Measurements from ENCODE around the gene PDE7B. TPM values are rescaled to one million over a fixed set of nuclear protein-coding genes. Genes with fewer than 3 reads are reported as not detected.
A peak's percentile ranks its signal among the peaks of the same experiment; 100 is the strongest.

The PDE7B gene
- total RNA-seq, 1 donor from 2014 or later, result 3.9 TPM

GRCh38 chr6:136180704-136181511 is 329.4 kb downstream of the PDE7B start:
- H3K4me1 Mint-ChIP-seq (ENCODE audit: unreplicated experiment), result peaks cover 13% of the 10 kb centered on the region
- no peak for DNase-seq (ENCODE audit: extremely low spot score, unreplicated experiment)
- H3K27ac Mint-ChIP-seq (ENCODE audit: unreplicated experiment), result peak overlapping the region; percentile 12
- H3K36me3 Mint-ChIP-seq (ENCODE audit: unreplicated experiment), result peaks cover 10% of the 10 kb centered on the region
- H3K9me3 Mint-ChIP-seq (ENCODE audit: unreplicated experiment), result no peaks in the 10 kb centered on the region
- no peak overlapping the region for H3K4me3 Mint-ChIP-seq (ENCODE audit: unreplicated experiment)
- H3K27me3 Mint-ChIP-seq (ENCODE audit: unreplicated experiment), result no peaks in the 10 kb centered on the region
- TF ChIP-seq CTCF (IDR thresholded peaks at IDR 0.05), result no peak

GRCh38 chr6:136181512-136181833 is 330.0 kb downstream of the PDE7B start:
- Mint-ChIP-seq H3K36me3 (ENCODE audit: unreplicated experiment) (peaks cover 10% of the 10 kb centered on the region), H3K4me1 (ENCODE audit: unreplicated experiment) (peaks cover 13% of the 10 kb centered on the region), H3K4me3 (ENCODE audit: unreplicated experiment) (no peak overlapping the region), H3K27me3 (ENCODE audit: unreplicated experiment) (no peaks in the 10 kb centered on the region), H3K27ac (ENCODE audit: unreplicated experiment) (peak overlapping the region; percentile 12), H3K9me3 (ENCODE audit: unreplicated experiment) (no peaks in the 10 kb centered on the region)
- no peak for TF ChIP-seq CTCF (IDR thresholded peaks at IDR 0.05)
- DNase-seq (ENCODE audit: extremely low spot score, unreplicated experiment), result no peak

GRCh38 chr6:136181861-136182260 is 330.4 kb downstream of the PDE7B start:
- no peak for DNase-seq (ENCODE audit: extremely low spot score, unreplicated experiment)
- H3K9me3 Mint-ChIP-seq (ENCODE audit: unreplicated experiment), result no peaks in the 10 kb centered on the region
- H3K4me1 Mint-ChIP-seq (ENCODE audit: unreplicated experiment), result peaks cover 13% of the 10 kb centered on the region
- TF ChIP-seq CTCF (IDR thresholded peaks at IDR 0.05), result no peak
- H3K27me3 Mint-ChIP-seq (ENCODE audit: unreplicated experiment), result no peaks in the 10 kb centered on the region
- peak overlapping the region; percentile 12 for H3K27ac Mint-ChIP-seq (ENCODE audit: unreplicated experiment)
- no peak overlapping the region for H3K4me3 Mint-ChIP-seq (ENCODE audit: unreplicated experiment)
- H3K36me3 Mint-ChIP-seq (ENCODE audit: unreplicated experiment), result peaks cover 10% of the 10 kb centered on the region

GRCh38 chr6:136184738-136185137 is 333.2 kb downstream of the PDE7B start:
- H3K27me3 Mint-ChIP-seq (ENCODE audit: unreplicated experiment), result no peaks in the 10 kb centered on the region
- peaks cover 2% of the 10 kb centered on the region for H3K36me3 Mint-ChIP-seq (ENCODE audit: unreplicated experiment)
- no peaks in the 10 kb centered on the region for H3K9me3 Mint-ChIP-seq (ENCODE audit: unreplicated experiment)
- TF ChIP-seq CTCF (IDR thresholded peaks at IDR 0.05), result no peak
- H3K27ac Mint-ChIP-seq (ENCODE audit: unreplicated experiment), result no peak overlapping the region
- H3K4me3 Mint-ChIP-seq (ENCODE audit: unreplicated experiment), result no peak overlapping the region
- no peak for DNase-seq (ENCODE audit: extremely low spot score, unreplicated experiment)
- peaks cover 13% of the 10 kb centered on the region for H3K4me1 Mint-ChIP-seq (ENCODE audit: unreplicated experiment)

- Mint-ChIP-seq H3K36me3 (ENCODE audit: unreplicated experiment) (peaks cover 5% of the 10 kb centered on the region), H3K9me3 (ENCODE audit: unreplicated experiment) (no peaks in the 10 kb centered on the region), H3K4me1 (ENCODE audit: unreplicated experiment) (peaks cover 7% of the 10 kb centered on the region), H3K27ac (ENCODE audit: unreplicated experiment) (no peak overlapping the region), H3K4me3 (ENCODE audit: unreplicated experiment) (no peak overlapping the region), H3K27me3 (ENCODE audit: unreplicated experiment) (no peaks in the 10 kb centered on the region)
- no peak for TF ChIP-seq CTCF (IDR thresholded peaks at IDR 0.05)
- DNase-seq (ENCODE audit: extremely low spot score, unreplicated experiment), result no peak
Measured at GRCh38 chr6:136186363-136186762, 334.9 kb downstream of the PDE7B start.

Data from osteocyte (in vitro differentiated cells).